Lower leg skin (tissue), 3 donors: Measurements from ENCODE around the gene ZKSCAN8.

Experiments used
- CTCF ChIP-seq, 3 donors: fragments of 450-650 bp; IDR thresholded peaks; one replicate each; pipeline ENCODE4 v1.5.1; 2016; ENCODE audit warnings: antibody characterized with exemption in 3 of 3, mild to moderate bottlenecking in 3 of 3, moderate library complexity in 2 of 3
- POLR2A ChIP-seq, 2 donors: fragments of 450-650 bp; IDR thresholded peaks; one replicate each; pipeline ENCODE4 v1.6.1; 2016 to 2017; ENCODE audit warnings: antibody characterized with exemption in 2 of 2, mild to moderate bottlenecking in 1 of 2, moderate library complexity in 1 of 2

GRCh38 chr6:28107506-28107905, 34.2 kb upstream of the ZKSCAN8 start:
- TF ChIP-seq POLR2A (IDR thresholded peaks at IDR 0.05) (no peak), CTCF (IDR thresholded peaks at IDR 0.05) (no peak)
